ENCODE measurements around the gene AGFG1.

DNA sequence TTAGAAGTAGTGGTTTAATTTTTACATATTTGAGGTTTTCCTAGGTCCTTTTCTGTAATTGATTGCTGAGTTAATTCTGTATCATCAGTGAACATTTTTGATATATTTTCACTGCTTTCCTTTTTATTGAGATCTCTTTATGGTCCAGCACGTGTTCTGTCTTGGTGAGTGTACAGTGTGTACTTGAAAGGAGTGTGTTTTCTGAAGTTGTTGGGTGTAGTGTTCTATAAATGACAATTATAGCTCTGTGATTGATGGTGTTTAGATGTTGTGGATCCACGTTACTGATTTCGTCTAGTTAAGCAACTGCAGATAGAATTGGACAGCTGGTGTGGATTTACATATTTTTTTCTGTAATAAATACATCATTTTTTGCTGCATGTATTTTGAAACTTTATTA, 32.7 kb downstream of the AGFG1 start:
- TF ChIP-seq EP300 (IDR thresholded peaks at IDR 0.05) (no peak), POLR2AphosphoS5 (IDR thresholded peaks at IDR 0.05) (no peak), CTCF (IDR thresholded peaks at IDR 0.05) (no peak), POLR2A (IDR thresholded peaks at IDR 0.05) (no peak)

Measured in upper lobe of left lung (tissue), 4 donors.